ENCODE results near the gene PTPRN2.

- TF ChIP-seq CTCF (IDR thresholded peaks at IDR 0.05) (no peak), POLR2A (IDR thresholded peaks at IDR 0.05) (no peak)
Observed at GRCh38 chr7:157849726-157850125, 737.9 kb downstream of the PTPRN2 start.
